K562 (cell line): ENCODE results near the gene ZNF366. TPM values are rescaled to one million over a fixed set of nuclear protein-coding genes. Genes with fewer than 3 reads are reported as not detected.

Source experiments
- ATAC-seq: fragments of 200-7000 bp; cut with Tn5 transposase; 3 replicates; pipeline ENCODE4 v1.9.1; 2020; ENCODE audit warnings: moderate library complexity
- BruUV-seq: library from RNA; stranded (reverse); fragments of 400-500 nt; replicated peaks from 2 replicates; lab custom pipeline; 2021; lab: Mats Ljungman, UMichigan
- CTCF ChIA-PET: fragments of 300-600 bp; formaldehyde crosslinking; extraction: SDS; loops from one replicate; lab custom pipeline; 2021; ENCODE audit warnings: low intra/inter-chr PET ratio; lab: Yijun Ruan, JAX
- POLR2A ChIA-PET: fragments of 300-600, 350-650 bp; sonication (Branson Sonifier 250); formaldehyde crosslinking; extraction: SDS; loops from one replicate; lab custom pipeline; 2021; ENCODE audit warnings: antibody characterized with exemption, inconsistent platforms; lab: Yijun Ruan, JAX
- DNase-seq, 4 experiments: peaks; one replicate each; pipeline versions ENCODE4 v3.0.0 to v3.0.0-alpha.2; 2011 to 2018; ENCODE audit warnings: low spot score in 3 of 4, mixed read lengths in 3 of 4; ENCODE audit errors: extremely low read depth in 1 of 4
- FAIRE-seq: peaks from 2 replicates; lab custom pipeline; 2011; peaks lifted over from hg19 to GRCh38; lab: Jason Lieb, UNC
- H2AFZ ChIP-seq: 2 replicates; pipeline ENCODE4 v1.6.0; 2011; ENCODE audit warnings: low read depth, low read length, control low read depth, inconsistent platforms
- H3K27ac ChIP-seq: fragments of 200-600 bp; 3 replicates; pipeline ENCODE4 v1.8.0; 2011; ENCODE audit warnings: low read depth, mild to moderate bottlenecking, control low read depth, inconsistent platforms, low read length, moderate library complexity, mixed read lengths; ENCODE audit errors: extremely low read depth
- H3K27me3 ChIP-seq, 2 experiments: fragments of 300-600 bp in 1 of 2; 2 replicates in 1 of 2; 3 replicates in 1 of 2; pipeline versions ENCODE4 v1.6.0 to v1.8.0; 2011; ENCODE audit warnings: inconsistent platforms in 2 of 2, low read length in 2 of 2, mild to moderate bottlenecking in 1 of 2, mixed read lengths in 1 of 2, moderate library complexity in 1 of 2; ENCODE audit not compliant: control insufficient read depth in 2 of 2, insufficient read depth in 2 of 2
- H3K36me3 ChIP-seq: fragments of 300-600 bp; 3 replicates; pipeline ENCODE4 v1.8.0; 2011; ENCODE audit warnings: mild to moderate bottlenecking, low read length, inconsistent platforms; ENCODE audit not compliant: control insufficient read depth, insufficient read depth
- H3K4me1 ChIP-seq, 2 experiments: fragments of 200-600 bp in 1 of 2; replicated peaks in 1 of 2; 2 replicates in 1 of 2; 3 replicates in 1 of 2; pipeline versions ENCODE4 v1.5.1 to v1.8.0; 2011; ENCODE audit warnings: inconsistent platforms in 2 of 2, low read length in 2 of 2, mild to moderate bottlenecking in 1 of 2, mixed read lengths in 1 of 2, moderate library complexity in 1 of 2; ENCODE audit not compliant: control insufficient read depth in 2 of 2, insufficient read depth in 2 of 2
- H3K4me2 ChIP-seq: 2 replicates; pipeline ENCODE4 v1.6.1; 2011; ENCODE audit warnings: low read length, control low read depth, inconsistent platforms, mixed read lengths; ENCODE audit not compliant: insufficient read depth
- H3K4me3 ChIP-seq: fragments of 200-600 bp; sonication (generic), shearing (Covaris generic); 2 replicates; pipeline ENCODE4 v1.5.1; 2016; ENCODE audit warnings: control low read depth, inconsistent platforms
- H3K79me2 ChIP-seq: fragments of 200-600 bp; 3 replicates; pipeline ENCODE4 v1.8.0; 2011; ENCODE audit warnings: low read length, inconsistent platforms; ENCODE audit not compliant: control insufficient read depth, insufficient read depth
- H3K9ac ChIP-seq, 2 experiments: 2 replicates each; pipeline versions ENCODE4 v1.6.0 to v1.6.1; 2011; ENCODE audit warnings: low read depth in 2 of 2, low read length in 2 of 2, control low read depth in 1 of 2, inconsistent platforms in 1 of 2, mild to moderate bottlenecking in 1 of 2, mixed read lengths in 1 of 2; ENCODE audit not compliant: insufficient read depth in 1 of 2
- H3K9me1 ChIP-seq: one replicate; pipeline ENCODE4 v1.6.0; 2011; ENCODE audit warnings: inconsistent platforms, mild to moderate bottlenecking, low read length, moderate library complexity; ENCODE audit not compliant: control insufficient read depth, insufficient read depth
- H3K9me3 ChIP-seq: replicated peaks from 2 replicates; pipeline ENCODE4 v1.5.1; 2011; ENCODE audit warnings: low read depth, low read length, inconsistent platforms; ENCODE audit not compliant: control insufficient read depth, insufficient read depth
- H4K20me1 ChIP-seq: replicated peaks from 2 replicates; pipeline ENCODE4 v1.6.1; 2011; ENCODE audit warnings: low read length, inconsistent platforms, mixed read lengths; ENCODE audit not compliant: control insufficient read depth, insufficient read depth
- ARNT ChIP-seq, 2 experiments: fragments of 450-650 bp; IDR thresholded peaks; 2 replicates each; pipeline ENCODE4 v1.6.1; 2016; ENCODE audit warnings: mild to moderate bottlenecking in 1 of 2
- DDX20 ChIP-seq: fragments of 450-650 bp; IDR thresholded peaks from 2 replicates; pipeline ENCODE4 v1.6.1; 2016; ENCODE audit warnings: missing genetic modification characterization, low read depth, mild to moderate bottlenecking, missing compliant biosample characterization, moderate library complexity
- ETV5 ChIP-seq: sonication (generic); formaldehyde crosslinking; IDR thresholded peaks from 2 replicates; pipeline ENCODE4 v1.4.0; 2020; ENCODE audit warnings: low read depth, mild to moderate bottlenecking, missing genetic modification reagents
- FIP1L1 ChIP-seq: fragments of 200-400 bp; formaldehyde crosslinking; IDR thresholded peaks from 2 replicates; pipeline ENCODE4 v1.6.1; 2018; ENCODE audit warnings: mild to moderate bottlenecking, low read depth, low read length; ENCODE audit not compliant: poor library complexity, severe bottlenecking
- FUS ChIP-seq: fragments of 200-400 bp; formaldehyde crosslinking; optimal IDR thresholded peaks from 2 replicates; pipeline ENCODE3; 2017; ENCODE audit warnings: low read depth, low read length
- KDM4B ChIP-seq, 2 experiments: fragments of 450-650 bp in 1 of 2; sonication (generic) in 1 of 2; IDR thresholded peaks; 2 replicates each; pipeline ENCODE4 v1.6.1; 2016 to 2017; ENCODE audit warnings: borderline replicate concordance in 2 of 2, antibody characterized with exemption in 1 of 2, low read depth in 1 of 2, mild to moderate bottlenecking in 1 of 2
- RBFOX2 ChIP-seq: fragments of 200-400 bp; formaldehyde crosslinking; IDR thresholded peaks from 2 replicates; pipeline ENCODE4 v1.6.1; 2017; ENCODE audit warnings: low read depth, mild to moderate bottlenecking, low read length, moderate library complexity
- RHOXF2B ChIP-seq: fragments of 250-450 bp; sonication (Bioruptor Pico); conservative IDR thresholded peaks from 2 replicates; pipeline ENCODE4 v1.5.1; 2021
- RNF2 ChIP-seq: sonication (generic); IDR thresholded peaks from 2 replicates; pipeline ENCODE4 v1.6.1; 2016
- SAFB2 ChIP-seq: fragments of 200-400 bp; formaldehyde crosslinking; IDR thresholded peaks from 2 replicates; pipeline ENCODE4 v1.6.1; 2018; ENCODE audit warnings: borderline replicate concordance, low read length, low read depth, moderate library complexity; ENCODE audit not compliant: severe bottlenecking
- TAF7 ChIP-seq: fragments of 450-650 bp; IDR thresholded peaks from 2 replicates; pipeline ENCODE4 v1.6.1; 2016; ENCODE audit warnings: missing genetic modification characterization, missing compliant biosample characterization
- ZBTB43 ChIP-seq: sonication (generic); formaldehyde crosslinking; IDR thresholded peaks from 2 replicates; pipeline ENCODE4 v1.8.0; 2023; ENCODE audit warnings: mild to moderate bottlenecking, missing genetic modification reagents
- WGBS: fragments of 100-300 bp; shearing (Covaris generic); methylation state at CpG from one replicate; pipeline ENCODE4 v1.1.6; 2016; ENCODE audit warnings: low coverage, mixed read lengths; ENCODE audit not compliant: insufficient coverage; ENCODE audit errors: missing lambda C conversion rate; 5-methylcytosine and 5-hydroxymethylcytosine counted together
- in situ Hi-C: fragments of 300-500 bp; cut with MboI; formaldehyde crosslinking; loops from 4 replicates; pipeline ENCODE4 v1.15.0; 2018; ENCODE audit warnings: inconsistent platforms, mixed read lengths
- intact Hi-C: fragments of 100-400 bp; cut with micrococcal nuclease; formaldehyde crosslinking; loops from 2 replicates; pipeline ENCODE4 v1.14.2; 2022
- polyA plus RNA-seq, 8 experiments: library from polyadenylated mRNA; depleted of rRNA in 4 of 8; stranded (reverse) in 5 of 8; unstranded in 3 of 8; fragments of >200 nt; fragmentation: Nextera tagmentation in 2 of 8; fragmentation: Illumina TruSeq in 1 of 8; extraction: Ambion mirVana in 2 of 8; extraction: Trizol in 1 of 8; gene quantifications; 2 replicates each; pipeline versions ENCODE4 v1.2.1 to v1.2.3, GENCODE V29; 2011 to 2014; ENCODE audit warnings: inconsistent platforms in 1 of 8, missing spikeins in 1 of 8
- total RNA-seq, 7 experiments: library from RNA; depleted of rRNA in 6 of 7; stranded (reverse); fragments of >200 nt in 6 of 7; fragmentation: Illumina TruSeq in 2 of 7; extraction: Trizol in 2 of 7; gene quantifications; 2 replicates each; pipeline versions ENCODE4 v1.2.1 to v1.2.3, GENCODE V29; 2011 to 2021; ENCODE audit warnings: low replicate concordance in 1 of 7

ZNF366 gene
- total and polyA plus RNA-seq, 9 of the 15 experiments (the other 6 are each of a cell fraction or from before 2014, with no cell fraction given), result not detected

GRCh38 chr5:72402381-72402890, 104.8 kb downstream of the ZNF366 start:
- Histone ChIP-seq H3K36me3 (no peaks in the 10 kb centered on the region), H3K27ac (no peak overlapping the region), H3K79me2 (no peaks in the 10 kb centered on the region), H3K27me3 (0 out of 5 replicates have a peak, but pooled peaks cover 0 to 5% of the 10 kb centered on the region in 2 experiments), H4K20me1 (no peaks in the 10 kb centered on the region), H3K4me2 (no peak overlapping the region), H3K9me3 (no peaks in the 10 kb centered on the region; the same call in 1 of the 2 replicates), H3K4me1 (no peaks in the 10 kb centered on the region), H3K9ac (no peak overlapping the region), H3K9me1 (no peaks in the 10 kb centered on the region), H2AFZ (no peak overlapping the region), H3K4me3 (no peak overlapping the region)
- intact Hi-C loops, result no loop called here
- DNase-seq, result no peak
- ChIA-PET CTCF (no interaction called here), POLR2A (interaction anchor here (0.7 to 2.4 kb wide), 4 partner anchors 10 to 68 kb away, joined by 3 to 10 read pairs (median 4); no protein-coding TSS in a partner anchor)
- BruUV-seq, result no TSS peak
- in situ Hi-C loops, result no loop called here
- WGBS, result 0% methylated on average over 2 of the region's 2 CpGs
- no peak for ATAC-seq
- no peak for FAIRE-seq
- TF ChIP-seq RHOXF2B (CRISPR knock-in tag) (no peak), RNF2 (no peak), KDM4B (IDR thresholded peaks at IDR 0.05; ENCODE audit: borderline replicate concordance in 2 of 2, low read depth in 1 of 2) (no peak), DDX20 (tag) (no peak), ARNT (IDR thresholded peaks at IDR 0.05) (no peak), FIP1L1 (no peak), ETV5 (CRISPR knock-in tag) (no peak), ZBTB43 (CRISPR knock-in tag) (no peak), TAF7 (no peak), SAFB2 (no peak), FUS (no peak), RBFOX2 (no peak)
